Endodermal cell (in vitro differentiated cells): ENCODE measurements around the gene ADAMTS13. TPM values are rescaled to one million over a fixed set of nuclear protein-coding genes. Genes with fewer than 3 reads are reported as not detected.

Experiments
- DNase-seq: peaks from one replicate; pipeline ENCODE4 v3.0.0-alpha.2; 2017
- H3K27ac ChIP-seq: 2 replicates; pipeline ENCODE4 v1.5.1; 2013; ENCODE audit warnings: mild to moderate bottlenecking, low read depth, low read length, moderate library complexity
- H3K27me3 ChIP-seq: 2 replicates; pipeline ENCODE4 v1.6.1; 2013; ENCODE audit warnings: mild to moderate bottlenecking, low read length, moderate library complexity; ENCODE audit not compliant: insufficient read depth, control insufficient read depth, poor library complexity, severe bottlenecking
- H3K36me3 ChIP-seq: 2 replicates; pipeline ENCODE4 v1.7.0; 2013; ENCODE audit warnings: mild to moderate bottlenecking, low read length, moderate library complexity; ENCODE audit not compliant: control insufficient read depth, insufficient read depth
- H3K4me1 ChIP-seq: one replicate; pipeline ENCODE4 v1.7.0; 2013; ENCODE audit warnings: low read length; ENCODE audit not compliant: control insufficient read depth, insufficient read depth
- H3K4me3 ChIP-seq: 2 replicates; pipeline ENCODE4 v1.5.1; 2013; ENCODE audit warnings: mild to moderate bottlenecking, low read length, moderate library complexity
- H3K9ac ChIP-seq: 2 replicates; pipeline ENCODE4 v1.6.1; 2013; ENCODE audit warnings: mild to moderate bottlenecking, low read length, moderate library complexity; ENCODE audit not compliant: poor library complexity, severe bottlenecking; ENCODE audit errors: extremely low read depth
- H3K9me3 ChIP-seq: 2 replicates; pipeline ENCODE4 v1.6.1; 2013; ENCODE audit warnings: mild to moderate bottlenecking, low read length, moderate library complexity; ENCODE audit not compliant: control insufficient read depth
- H3K27ac Mint-ChIP-seq: 2 replicates; pipeline ENCODE4 v1.8.0; 2020; ENCODE audit warnings: mixed read lengths
- H3K27me3 Mint-ChIP-seq: 2 replicates; pipeline ENCODE4 v1.8.0; 2021; ENCODE audit warnings: mild to moderate bottlenecking, mixed read lengths; ENCODE audit not compliant: insufficient read depth
- H3K36me3 Mint-ChIP-seq: 2 replicates; pipeline ENCODE4 v1.8.0; 2020; ENCODE audit warnings: low read depth, mixed read lengths
- H3K4me1 Mint-ChIP-seq: 2 replicates; pipeline ENCODE4 v1.8.0; 2020; ENCODE audit warnings: mixed read lengths
- H3K4me3 Mint-ChIP-seq: 2 replicates; pipeline ENCODE4 v1.8.0; 2020; ENCODE audit warnings: mild to moderate bottlenecking, moderate library complexity, mixed read lengths
- H3K9me3 Mint-ChIP-seq: 2 replicates; pipeline ENCODE4 v1.8.0; 2020; ENCODE audit warnings: mild to moderate bottlenecking, mixed read lengths
- CTCF ChIP-seq: fragments of 200-600 bp; sonication (generic); conservative IDR thresholded peaks from 2 replicates; pipeline ENCODE4 v1.5.0; 2021; ENCODE audit warnings: antibody characterized with exemption, mild to moderate bottlenecking
- WGBS, 2 experiments: methylation state at CpG; one replicate each; pipeline versions ENCODE4 v1.1.5 to v1.1.7; 2013; ENCODE audit warnings: missing lambda C conversion rate in 2 of 2, mixed read lengths in 1 of 2; ENCODE audit not compliant: insufficient coverage in 1 of 2, insufficient read length in 1 of 2; 5-methylcytosine and 5-hydroxymethylcytosine counted together
- total RNA-seq, 2 donors: library from RNA; stranded (reverse); fragmentation: NEBNext Ultra II Directional in 1 of 2; extraction: Animal tissue kit (Norgen Biotek cat#: 25700) in 1 of 2; gene quantifications; 2 replicates in 1 of 2; 3 replicates in 1 of 2; pipeline ENCODE4 v1.2.1, GENCODE V29; 2021

ADAMTS13 gene
- total RNA-seq, 2 donors from 2014 or later, result 13.5 to 21.7 TPM

DNA sequence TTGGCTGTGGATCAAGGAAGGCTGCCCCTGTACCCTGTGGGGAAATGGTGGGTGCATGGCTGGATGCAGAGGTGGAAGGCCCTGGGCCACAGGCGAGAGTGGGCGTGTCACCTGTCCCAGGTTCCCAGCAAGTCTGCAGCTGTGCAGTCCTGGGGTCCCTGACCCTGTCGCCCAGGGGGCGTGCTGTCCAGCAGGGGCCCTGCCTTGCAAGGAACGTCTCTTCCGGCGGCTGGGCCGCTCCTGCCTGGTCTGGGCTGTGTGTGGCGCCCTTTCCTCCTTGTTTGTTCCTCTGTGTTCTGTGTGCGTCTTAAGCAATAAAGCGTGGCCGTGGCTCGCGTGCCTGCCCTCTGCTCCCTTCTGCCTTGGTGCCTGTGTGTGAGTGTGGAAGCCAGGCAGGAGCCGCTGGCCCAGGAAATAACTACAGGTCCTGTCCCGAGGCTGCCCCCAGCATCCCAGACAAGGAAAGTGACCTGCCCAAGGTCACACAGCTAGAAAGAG is 48.3 kb downstream of the ADAMTS13 start:
- peak; percentile 73 for DNase-seq
- Histone ChIP-seq H3K9me3 (no peaks in the 10 kb centered on the region), H3K27ac (peak overlapping the region; percentile 32), H3K9ac (no peak overlapping the region), H3K4me3 (no peak overlapping the region), H3K4me1 (no peaks in the 10 kb centered on the region), H3K27me3 (no peaks in the 10 kb centered on the region), H3K36me3 (peaks cover 21% of the 10 kb centered on the region)
- WGBS, 2 experiments, result 89% methylated on average over 14 to 16 of the region's 16 CpGs
- no peaks in the 10 kb centered on the region for H3K27me3 Mint-ChIP-seq
- H3K4me3 Mint-ChIP-seq, result no peak overlapping the region
- no peaks in the 10 kb centered on the region for H3K4me1 Mint-ChIP-seq
- H3K36me3 Mint-ChIP-seq, result peaks cover 6% of the 10 kb centered on the region
- peak overlapping the region; percentile 46 for H3K27ac Mint-ChIP-seq
- peak; percentile 23 for TF ChIP-seq CTCF
- no peaks in the 10 kb centered on the region for H3K9me3 Mint-ChIP-seq

DNA sequence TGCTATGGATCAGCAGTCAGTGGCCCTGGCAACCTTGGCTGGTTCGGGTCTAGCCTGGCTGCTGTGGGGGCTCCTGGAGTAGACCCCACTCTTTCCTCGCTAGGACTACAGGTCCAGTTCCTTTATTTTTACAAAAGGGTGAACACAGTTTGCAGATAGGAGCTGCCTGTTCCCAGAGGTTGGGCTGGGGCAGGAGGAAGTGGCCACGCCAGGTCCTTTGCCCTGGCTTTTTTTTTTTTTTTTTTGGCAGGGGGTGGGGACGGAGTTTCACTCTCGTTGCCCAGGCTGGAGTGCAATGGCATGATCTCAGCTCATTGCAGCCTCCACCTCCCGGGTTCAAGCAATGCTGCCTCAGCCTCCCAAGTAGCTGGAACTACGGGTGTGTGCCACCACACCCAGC is 48.8 kb downstream of the ADAMTS13 start:
- H3K4me3 Mint-ChIP-seq, result no peak overlapping the region
- Histone ChIP-seq H3K9ac (no peak overlapping the region), H3K36me3 (peaks cover 18% of the 10 kb centered on the region), H3K27me3 (no peaks in the 10 kb centered on the region), H3K4me3 (no peak overlapping the region), H3K4me1 (no peaks in the 10 kb centered on the region), H3K9me3 (no peaks in the 10 kb centered on the region), H3K27ac (no peak overlapping the region)
- no peak overlapping the region for H3K27ac Mint-ChIP-seq
- WGBS, 2 experiments, result 94 to 97% methylated on average over 5 to 7 of the region's 7 CpGs
- no peaks in the 10 kb centered on the region for H3K9me3 Mint-ChIP-seq
- H3K36me3 Mint-ChIP-seq, result peaks cover 5% of the 10 kb centered on the region
- H3K4me1 Mint-ChIP-seq, result no peaks in the 10 kb centered on the region
- TF ChIP-seq CTCF, result no peak
- no peaks in the 10 kb centered on the region for H3K27me3 Mint-ChIP-seq
- no peak for DNase-seq

DNA sequence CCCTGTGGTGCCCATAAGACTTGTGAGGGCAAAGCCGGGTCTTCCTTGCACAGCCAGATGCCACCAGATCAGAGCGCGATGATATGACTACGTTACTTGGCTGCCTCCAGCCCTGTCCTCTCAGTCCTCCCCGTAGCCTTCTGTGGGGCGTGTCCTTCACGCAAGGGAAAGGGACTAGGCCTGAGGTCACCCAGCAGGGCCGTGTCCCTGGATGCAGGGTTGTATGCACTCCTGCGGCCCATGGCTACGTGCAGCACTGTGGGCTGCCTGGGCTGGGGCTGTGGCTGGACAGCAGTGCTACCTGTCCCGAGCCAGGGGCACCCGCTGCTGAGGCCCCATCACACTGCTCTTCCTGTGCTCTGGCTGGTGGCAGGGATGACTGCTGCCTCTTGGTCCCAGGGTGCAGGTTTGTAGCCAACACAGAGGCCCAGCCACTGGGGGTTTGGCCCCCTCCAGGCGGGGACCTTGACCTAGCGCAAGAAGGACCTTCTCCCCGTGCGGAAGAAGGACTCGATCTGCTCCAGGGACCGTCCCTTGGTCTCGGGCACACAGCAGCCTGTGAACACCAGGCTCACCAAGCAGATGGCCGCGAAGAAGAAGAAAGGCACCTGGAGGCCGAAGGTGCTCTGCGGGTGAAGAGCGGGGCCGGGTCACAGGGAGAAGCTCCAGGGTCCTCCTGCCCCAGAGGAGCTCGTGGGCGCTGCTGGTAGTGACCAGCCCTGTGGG is 49.5 kb downstream of the ADAMTS13 start:
- H3K4me1 ChIP-seq, result no peaks in the 10 kb centered on the region
- no peaks in the 10 kb centered on the region for H3K27me3 ChIP-seq
- H3K9ac ChIP-seq, result no peak overlapping the region
- peak overlapping the region; percentile 49 for H3K27ac ChIP-seq
- no peaks in the 10 kb centered on the region for H3K4me1 Mint-ChIP-seq
- peaks cover 11% of the 10 kb centered on the region for H3K36me3 ChIP-seq
- H3K27ac Mint-ChIP-seq, result no peak overlapping the region
- H3K4me3 Mint-ChIP-seq, result no peak overlapping the region
- no peaks in the 10 kb centered on the region for H3K9me3 Mint-ChIP-seq
- H3K27me3 Mint-ChIP-seq, result no peaks in the 10 kb centered on the region
- no peak for TF ChIP-seq CTCF
- H3K4me3 ChIP-seq, result no peak overlapping the region
- no peak for DNase-seq
- H3K9me3 ChIP-seq, result no peaks in the 10 kb centered on the region
- peaks cover 10% of the 10 kb centered on the region for H3K36me3 Mint-ChIP-seq
- WGBS, 2 experiments, result 93 to 95% methylated on average over 25 to 27 of the region's 27 CpGs
